GM10248 (cell line): ENCODE measurements around the gene MRPL14.

Source experiments
- CTCF ChIA-PET: fragments of 300-600 bp; sonication (Branson Sonifier 250); formaldehyde crosslinking; extraction: SDS; loops from one replicate; lab custom pipeline; 2021; ENCODE audit warnings: antibody characterized with exemption; lab: Yijun Ruan, JAX
- POLR2A ChIA-PET: fragments of 350-650 bp; sonication (Branson Sonifier 250); formaldehyde crosslinking; extraction: SDS; loops from one replicate; lab custom pipeline; 2020; ENCODE audit warnings: antibody characterized with exemption; lab: Yijun Ruan, JAX
- DNase-seq: peaks from one replicate; pipeline ENCODE4 v3.0.0; 2012; ENCODE audit errors: extremely low spot score
- TF ChIP-seq, protein P1 (sequence below): IDR thresholded peaks from 2 replicates; pipeline ENCODE4 v1.5.1; 2012; ENCODE audit warnings: mild to moderate bottlenecking, low read depth; ENCODE audit errors: extremely low read depth, missing control alignments, control extremely low read depth

Gene MRPL14

DNA sequence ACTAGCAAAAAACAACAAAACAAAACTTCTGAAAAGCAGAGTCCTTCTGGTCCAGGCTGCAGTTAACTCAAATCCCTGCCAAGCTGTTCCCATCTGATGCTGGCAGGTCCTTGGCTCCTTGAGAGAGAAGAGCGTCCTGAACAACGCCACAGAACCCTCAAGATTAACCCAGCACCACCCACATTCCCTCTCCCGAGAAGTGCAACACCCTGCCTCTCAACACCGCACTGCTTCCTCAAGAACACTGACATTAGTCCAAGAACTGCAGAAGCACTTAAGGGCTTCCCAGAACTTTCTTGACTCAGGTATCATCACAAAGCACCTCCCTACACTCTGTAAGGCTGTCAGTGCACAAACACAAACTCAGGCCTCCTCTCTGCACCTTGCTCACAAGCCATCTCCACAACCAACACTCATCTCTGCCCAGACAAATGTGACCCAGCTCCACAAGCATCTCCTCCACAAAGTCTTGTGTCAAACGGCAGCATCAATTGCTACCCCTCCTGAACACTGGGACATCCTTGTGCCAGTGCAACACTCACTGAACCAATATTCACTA, 7.5 kb downstream of the MRPL14 start:
- ChIA-PET CTCF (interaction anchor here (1.2 to 15.0 kb wide), 2 partner anchors 12 to 22 kb away, joined by 3 to 110 read pairs; no protein-coding TSS in a partner anchor), POLR2A (no interaction called here)
- DNase-seq: no peak
- TF ChIP-seq, protein P1, sequence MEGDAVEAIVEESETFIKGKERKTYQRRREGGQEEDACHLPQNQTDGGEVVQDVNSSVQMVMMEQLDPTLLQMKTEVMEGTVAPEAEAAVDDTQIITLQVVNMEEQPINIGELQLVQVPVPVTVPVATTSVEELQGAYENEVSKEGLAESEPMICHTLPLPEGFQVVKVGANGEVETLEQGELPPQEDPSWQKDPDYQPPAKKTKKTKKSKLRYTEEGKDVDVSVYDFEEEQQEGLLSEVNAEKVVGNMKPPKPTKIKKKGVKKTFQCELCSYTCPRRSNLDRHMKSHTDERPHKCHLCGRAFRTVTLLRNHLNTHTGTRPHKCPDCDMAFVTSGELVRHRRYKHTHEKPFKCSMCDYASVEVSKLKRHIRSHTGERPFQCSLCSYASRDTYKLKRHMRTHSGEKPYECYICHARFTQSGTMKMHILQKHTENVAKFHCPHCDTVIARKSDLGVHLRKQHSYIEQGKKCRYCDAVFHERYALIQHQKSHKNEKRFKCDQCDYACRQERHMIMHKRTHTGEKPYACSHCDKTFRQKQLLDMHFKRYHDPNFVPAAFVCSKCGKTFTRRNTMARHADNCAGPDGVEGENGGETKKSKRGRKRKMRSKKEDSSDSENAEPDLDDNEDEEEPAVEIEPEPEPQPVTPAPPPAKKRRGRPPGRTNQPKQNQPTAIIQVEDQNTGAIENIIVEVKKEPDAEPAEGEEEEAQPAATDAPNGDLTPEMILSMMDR: no peak

- DNase-seq: no peak
- POLR2A ChIA-PET: no interaction called here
- CTCF ChIA-PET: interaction anchor here (0.8 to 15.0 kb wide), 8 partner anchors 8 to 348 kb away, joined by 3 to 110 read pairs (median 4); no protein-coding TSS in a partner anchor
- TF ChIP-seq, protein P1: no peak
Measured at GRCh38 chr6:44117397-44118128, 9.7 kb downstream of the MRPL14 start.

DNA sequence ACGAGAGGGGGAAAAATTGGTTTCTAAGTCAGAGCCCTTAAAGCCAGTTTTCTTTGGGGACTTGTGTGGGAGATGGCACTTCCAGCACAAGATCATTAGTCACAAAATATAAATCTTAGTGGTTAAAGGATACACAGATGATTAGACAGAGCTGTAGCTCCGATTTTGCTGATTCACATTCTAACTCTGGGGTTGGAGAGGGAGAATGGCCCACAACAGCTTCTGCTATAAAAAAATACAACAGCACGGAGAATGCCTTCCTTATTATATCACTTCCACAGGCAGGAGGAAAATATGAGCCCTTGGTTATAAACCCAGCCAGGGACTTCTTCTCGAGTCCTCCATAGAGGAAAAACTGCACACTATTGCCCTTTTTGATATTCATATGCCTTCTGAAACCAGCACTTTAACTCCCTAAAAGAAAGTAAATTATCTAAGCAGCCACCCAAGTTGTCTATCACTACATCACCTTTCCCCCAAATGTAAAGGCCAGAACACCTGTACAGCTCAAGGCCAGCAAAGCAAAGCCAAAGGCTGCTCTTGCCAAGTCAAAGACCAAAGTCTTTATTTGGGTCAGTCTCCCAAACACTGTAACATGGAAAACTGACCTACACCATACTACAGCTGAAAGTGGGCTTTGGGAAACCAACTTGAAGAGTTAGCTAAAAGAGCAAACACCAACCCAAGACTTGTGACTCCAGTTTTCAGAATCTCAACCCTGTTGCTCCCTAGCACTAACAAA, 10.4 kb downstream of the MRPL14 start:
- TF ChIP-seq, protein P1: no peak
- ChIA-PET CTCF (interaction anchor here (0.8 to 15.0 kb wide), 5 partner anchors 19 to 121 kb away, joined by 3 to 110 read pairs (median 3); no protein-coding TSS in a partner anchor), POLR2A (no interaction called here)
- no peak for DNase-seq

DNA sequence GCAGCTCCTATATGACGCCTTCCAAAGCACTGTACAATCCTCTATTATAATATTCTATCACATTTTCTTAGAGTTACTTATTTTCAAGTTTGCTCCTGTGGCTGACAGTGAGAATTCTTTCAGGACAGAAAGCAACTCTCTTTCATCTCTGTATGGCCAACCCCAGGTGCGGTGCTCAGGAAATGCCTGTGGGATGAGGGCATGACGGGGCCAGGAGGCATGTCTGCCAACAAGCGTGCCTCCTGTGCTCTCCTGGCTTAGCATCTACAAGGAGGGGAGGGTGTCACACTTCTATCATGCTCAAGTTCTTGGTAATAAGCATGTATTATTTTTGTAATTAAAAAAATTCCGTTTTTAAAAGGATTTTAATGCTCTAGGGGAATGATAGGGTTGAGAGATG, 11.4 kb downstream of the MRPL14 start:
- CTCF ChIA-PET: interaction anchor here (0.8 to 15.0 kb wide), 4 partner anchors 18 to 41 kb away, joined by 3 to 110 read pairs (median 5); no protein-coding TSS in a partner anchor
- TF ChIP-seq, protein P1: no peak
- POLR2A ChIA-PET: no interaction called here
- no peak for DNase-seq

DNA sequence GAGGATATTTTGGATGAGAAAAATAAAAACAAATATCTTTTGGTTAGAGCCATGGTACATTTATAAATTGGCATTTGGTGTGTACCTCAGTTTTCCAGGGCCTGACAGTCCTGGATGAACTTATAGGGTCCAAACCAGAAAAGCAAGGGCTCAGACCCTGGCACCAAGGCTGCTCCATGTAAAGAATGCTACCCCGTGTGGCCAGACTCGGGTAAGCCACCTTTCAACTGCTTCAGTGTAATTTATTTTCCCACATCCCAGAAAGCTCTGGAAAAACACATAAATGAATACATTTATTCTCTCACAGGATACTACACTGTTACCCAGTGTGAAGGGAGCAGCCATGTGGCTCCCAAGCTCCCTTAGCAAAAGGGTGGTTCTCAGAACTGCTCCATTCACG, 13.8 kb downstream of the MRPL14 start:
- no peak for DNase-seq
- CTCF ChIA-PET: interaction anchor here (2.3 to 15.0 kb wide), 2 partner anchors 8 to 15 kb away, joined by 6 to 110 read pairs; no protein-coding TSS in a partner anchor
- POLR2A ChIA-PET: no interaction called here
- TF ChIP-seq, protein P1: peak; percentile 12
